MM.1S (cell line): ENCODE data around the gene PCDHA1.

Experiments
- EZH2 ChIP-seq: fragments of 300-600 bp; sonication (generic); optimal IDR thresholded peaks from 2 replicates; pipeline ENCODE3; 2017; ENCODE audit warnings: low read depth, mild to moderate bottlenecking, antibody characterized with exemption, low read length, mixed read lengths
- TF ChIP-seq, protein P1 (sequence below): fragments of 300-600 bp; sonication (generic); IDR thresholded peaks from 2 replicates; pipeline ENCODE4 v1.5.1; 2016; ENCODE audit warnings: antibody characterized with exemption, low read length, mixed read lengths

DNA sequence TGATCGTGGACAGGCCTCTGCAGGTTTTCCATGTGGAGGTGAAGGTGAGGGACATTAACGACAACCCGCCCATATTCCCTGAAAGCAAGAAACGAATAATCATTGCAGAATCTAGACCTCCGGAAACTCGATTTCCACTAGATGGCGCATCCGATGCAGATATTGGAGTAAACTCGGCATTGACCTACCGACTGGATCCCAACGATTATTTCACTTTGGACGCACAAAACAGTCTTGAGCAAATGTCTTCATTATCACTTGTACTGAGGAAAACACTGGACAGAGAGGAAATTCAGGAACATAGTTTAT, 96.6 kb downstream of the PCDHA1 start:
- TF ChIP-seq, protein P1, sequence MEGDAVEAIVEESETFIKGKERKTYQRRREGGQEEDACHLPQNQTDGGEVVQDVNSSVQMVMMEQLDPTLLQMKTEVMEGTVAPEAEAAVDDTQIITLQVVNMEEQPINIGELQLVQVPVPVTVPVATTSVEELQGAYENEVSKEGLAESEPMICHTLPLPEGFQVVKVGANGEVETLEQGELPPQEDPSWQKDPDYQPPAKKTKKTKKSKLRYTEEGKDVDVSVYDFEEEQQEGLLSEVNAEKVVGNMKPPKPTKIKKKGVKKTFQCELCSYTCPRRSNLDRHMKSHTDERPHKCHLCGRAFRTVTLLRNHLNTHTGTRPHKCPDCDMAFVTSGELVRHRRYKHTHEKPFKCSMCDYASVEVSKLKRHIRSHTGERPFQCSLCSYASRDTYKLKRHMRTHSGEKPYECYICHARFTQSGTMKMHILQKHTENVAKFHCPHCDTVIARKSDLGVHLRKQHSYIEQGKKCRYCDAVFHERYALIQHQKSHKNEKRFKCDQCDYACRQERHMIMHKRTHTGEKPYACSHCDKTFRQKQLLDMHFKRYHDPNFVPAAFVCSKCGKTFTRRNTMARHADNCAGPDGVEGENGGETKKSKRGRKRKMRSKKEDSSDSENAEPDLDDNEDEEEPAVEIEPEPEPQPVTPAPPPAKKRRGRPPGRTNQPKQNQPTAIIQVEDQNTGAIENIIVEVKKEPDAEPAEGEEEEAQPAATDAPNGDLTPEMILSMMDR = no peak
- no peak for TF ChIP-seq EZH2
